NCI-H2081 treated with DMSO at 0.1 percent for 48 hours (cell line): Measurements from ENCODE around the gene AATK.

Experiments
- DNase-seq: peaks from one replicate; lab custom pipeline; 2025; lab: John Stamatoyannopoulos, UW

AATK gene

DNA sequence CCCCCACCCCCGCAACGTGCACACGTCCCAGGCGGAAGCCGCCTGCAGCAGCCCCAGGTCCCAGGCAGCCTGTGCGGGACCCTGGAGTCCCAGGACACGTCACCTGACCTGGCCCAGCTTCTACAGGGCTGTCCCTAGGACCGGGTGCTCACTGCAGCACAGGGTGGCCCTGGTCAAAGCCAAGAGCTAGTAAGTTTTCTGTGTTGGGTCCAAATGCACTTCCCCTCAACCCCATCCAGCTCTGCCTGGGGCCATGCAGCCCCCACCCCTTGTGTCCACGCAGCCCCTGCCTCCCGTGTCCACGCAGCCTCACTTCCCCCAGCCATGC lies 22.9 kb downstream of the AATK start:
- DNase-seq, result no peak

- no peak for DNase-seq
Observed at GRCh38 chr17:81142301-81143199, 23.5 kb downstream of the AATK start.

- DNase-seq, result no peak
Observed at GRCh38 chr17:81140695-81141094, 25.3 kb downstream of the AATK start.

- DNase-seq, result no peak
Observed at GRCh38 chr17:81140018-81140417, 26.0 kb downstream of the AATK start.

GRCh38 chr17:81139428-81139827 lies 26.6 kb downstream of the AATK start:
- no peak for DNase-seq

GRCh38 chr17:81138500-81138899 lies 27.5 kb downstream of the AATK start:
- DNase-seq, result no peak

GRCh38 chr17:81138083-81138482 lies 27.9 kb downstream of the AATK start:
- no peak for DNase-seq

DNA sequence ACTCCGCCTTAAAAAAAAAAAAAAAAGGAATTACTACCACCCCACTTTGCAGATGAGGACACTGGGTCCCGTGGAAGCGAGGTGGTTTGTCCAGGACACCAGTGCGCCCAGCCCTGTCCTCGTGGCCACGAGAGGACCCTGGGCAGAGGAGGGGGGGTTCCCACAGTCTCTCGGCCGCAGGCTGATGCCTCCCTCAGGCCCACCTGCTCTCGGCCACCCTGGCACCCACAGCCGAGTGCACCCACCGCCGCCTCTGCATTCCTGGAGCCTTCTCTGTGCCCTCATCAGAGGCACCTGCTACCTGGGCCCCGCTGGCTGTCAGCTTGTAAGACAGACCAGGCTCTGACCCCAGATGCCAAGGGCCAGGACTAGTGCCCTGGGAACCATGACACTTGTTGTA lies 28.8 kb downstream of the AATK start:
- no peak for DNase-seq

GRCh38 chr17:81136366-81136765 lies 29.7 kb downstream of the AATK start:
- DNase-seq, result no peak

DNA sequence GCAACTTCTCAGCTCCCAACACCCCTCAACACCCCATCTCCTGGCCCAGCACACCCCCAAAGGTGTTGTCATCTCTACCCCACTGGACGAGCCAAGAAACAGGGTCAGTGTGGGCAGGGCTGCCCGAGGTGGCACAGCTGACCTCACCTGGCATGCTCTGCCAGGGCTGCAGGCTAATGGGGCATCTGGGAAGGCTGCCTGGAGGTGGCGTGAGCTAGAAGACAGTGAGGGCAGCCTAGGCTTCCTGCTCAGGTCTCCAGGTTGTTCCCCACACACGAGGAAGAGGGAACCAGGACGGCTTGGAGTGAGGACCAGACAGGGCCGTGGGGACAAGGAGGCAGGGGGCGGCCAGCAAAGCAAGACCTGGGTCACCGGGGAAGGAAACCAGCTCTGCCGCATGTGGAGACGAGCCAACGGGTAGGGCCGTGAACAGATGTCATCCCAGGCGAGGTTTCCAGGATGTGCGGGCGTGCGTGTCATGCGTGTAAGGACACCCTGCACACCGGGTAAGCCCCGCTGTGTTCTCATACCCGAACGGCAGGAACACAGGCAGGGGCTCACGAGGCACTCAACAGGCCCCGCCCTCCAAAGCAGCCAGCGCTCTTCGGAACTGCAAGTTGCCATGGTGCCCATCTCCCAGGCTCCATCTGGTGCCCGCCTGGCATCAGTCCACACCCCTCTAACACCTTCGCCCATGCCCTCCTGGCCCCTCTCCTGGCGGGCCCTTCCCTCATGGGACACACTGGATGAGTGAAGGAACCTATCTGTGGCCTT lies 30.3 kb downstream of the AATK start:
- no peak for DNase-seq

- no peak for DNase-seq
Observed at GRCh38 chr17:81134064-81134781, 31.8 kb downstream of the AATK start.

GRCh38 chr17:81132770-81133723 lies 33.0 kb downstream of the AATK start:
- DNase-seq, result no peak

GRCh38 chr17:81132197-81132540 lies 33.9 kb downstream of the AATK start:
- no peak for DNase-seq

- DNase-seq, result no peak
Observed at GRCh38 chr17:81131486-81132196, 34.4 kb downstream of the AATK start.

DNA sequence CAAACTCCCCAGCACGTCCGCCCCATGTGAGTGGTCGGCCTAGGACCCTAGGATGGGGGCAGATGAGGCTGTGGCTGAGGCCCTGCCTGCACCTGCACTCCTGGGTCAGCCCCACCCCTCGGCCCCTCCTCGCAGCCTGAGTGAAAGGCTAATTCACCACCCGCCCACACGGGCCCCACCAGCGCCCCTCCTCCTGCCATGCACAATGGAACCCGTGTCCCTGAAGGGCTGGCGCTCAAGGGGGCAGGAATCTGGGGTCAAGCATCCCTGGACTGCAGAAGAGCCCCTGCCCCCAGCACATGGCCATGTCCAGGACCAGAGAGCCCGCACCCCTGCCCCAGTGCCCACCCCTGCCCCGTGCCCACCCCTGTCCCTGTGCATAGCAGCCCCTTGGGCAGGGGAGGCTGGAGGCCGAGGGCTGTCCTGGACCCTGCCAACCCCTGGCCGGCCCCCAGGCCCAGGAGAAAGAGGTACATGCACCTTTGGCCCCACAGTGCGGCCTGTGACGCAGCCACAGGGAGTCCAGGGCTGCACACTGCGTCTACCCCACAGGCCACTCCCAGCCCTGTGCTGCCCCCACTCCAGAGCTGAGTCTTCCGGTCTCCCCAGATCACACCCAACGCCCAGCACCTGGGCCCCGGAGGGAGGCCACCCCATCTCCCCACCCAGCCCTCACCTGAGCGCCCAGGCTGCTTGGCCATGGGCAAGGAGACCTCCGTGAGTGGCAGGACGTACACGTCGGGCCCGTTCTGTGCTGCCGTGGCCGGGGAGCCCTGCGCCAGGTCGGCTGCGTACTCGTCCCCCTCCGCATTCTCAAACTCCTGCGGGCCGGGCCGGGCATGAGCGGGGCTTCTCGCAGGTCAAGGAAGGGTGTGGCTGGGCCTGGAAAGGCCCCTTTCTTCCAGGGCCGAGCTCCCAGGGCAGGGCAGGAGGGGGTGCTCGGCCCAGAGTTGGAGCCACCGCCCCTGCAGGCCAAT lies 35.3 kb downstream of the AATK start:
- no peak for DNase-seq

- DNase-seq, result no peak
Observed at GRCh38 chr17:81129711-81130367, 36.2 kb downstream of the AATK start.

DNA sequence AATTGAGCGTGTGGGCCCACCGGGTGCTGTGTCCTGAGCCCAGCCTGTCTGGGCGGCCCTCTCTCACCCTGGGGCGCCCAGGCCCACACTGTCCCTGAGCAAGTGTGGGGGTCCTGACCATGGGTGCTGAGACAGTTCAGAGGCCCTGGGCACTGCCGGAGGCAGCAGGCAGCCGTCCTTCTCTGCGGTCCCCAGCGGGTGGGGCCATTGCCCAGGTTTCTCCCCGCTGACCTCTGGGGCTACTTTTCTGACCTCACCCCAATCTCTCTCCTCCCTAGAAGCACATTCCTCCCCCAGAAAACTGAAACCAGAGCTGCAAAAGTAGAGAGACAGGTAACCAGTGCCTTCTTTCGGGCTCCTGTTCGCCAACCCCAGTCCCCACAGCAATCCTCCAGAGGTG lies 36.7 kb downstream of the AATK start:
- no peak for DNase-seq

GRCh38 chr17:81128774-81129173 lies 37.2 kb downstream of the AATK start:
- DNase-seq, result no peak

- no peak for DNase-seq
Observed at GRCh38 chr17:81128338-81128737, 37.7 kb downstream of the AATK start.
